ENCODE results near the gene SYP.

DNA sequence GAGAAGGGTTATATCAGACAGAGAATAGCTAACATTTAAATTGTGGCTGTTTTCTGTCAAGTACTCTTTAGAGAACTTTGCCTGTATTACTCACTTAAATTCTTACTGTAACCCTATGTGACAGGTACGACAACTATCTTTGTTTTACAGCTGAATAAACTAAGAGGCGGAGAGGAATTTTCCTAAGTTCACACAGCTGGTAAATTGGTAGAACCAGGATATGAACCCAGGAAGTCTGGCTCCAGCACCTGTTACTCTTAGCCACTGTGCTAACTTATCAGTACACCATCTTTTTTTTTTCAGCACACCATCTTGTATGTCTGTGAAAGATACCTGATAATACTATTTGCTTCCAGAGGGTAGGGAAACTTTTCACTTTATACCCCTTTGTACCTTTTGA, 2.0 kb upstream of the SYP start:
- TF ChIP-seq, protein P1, sequence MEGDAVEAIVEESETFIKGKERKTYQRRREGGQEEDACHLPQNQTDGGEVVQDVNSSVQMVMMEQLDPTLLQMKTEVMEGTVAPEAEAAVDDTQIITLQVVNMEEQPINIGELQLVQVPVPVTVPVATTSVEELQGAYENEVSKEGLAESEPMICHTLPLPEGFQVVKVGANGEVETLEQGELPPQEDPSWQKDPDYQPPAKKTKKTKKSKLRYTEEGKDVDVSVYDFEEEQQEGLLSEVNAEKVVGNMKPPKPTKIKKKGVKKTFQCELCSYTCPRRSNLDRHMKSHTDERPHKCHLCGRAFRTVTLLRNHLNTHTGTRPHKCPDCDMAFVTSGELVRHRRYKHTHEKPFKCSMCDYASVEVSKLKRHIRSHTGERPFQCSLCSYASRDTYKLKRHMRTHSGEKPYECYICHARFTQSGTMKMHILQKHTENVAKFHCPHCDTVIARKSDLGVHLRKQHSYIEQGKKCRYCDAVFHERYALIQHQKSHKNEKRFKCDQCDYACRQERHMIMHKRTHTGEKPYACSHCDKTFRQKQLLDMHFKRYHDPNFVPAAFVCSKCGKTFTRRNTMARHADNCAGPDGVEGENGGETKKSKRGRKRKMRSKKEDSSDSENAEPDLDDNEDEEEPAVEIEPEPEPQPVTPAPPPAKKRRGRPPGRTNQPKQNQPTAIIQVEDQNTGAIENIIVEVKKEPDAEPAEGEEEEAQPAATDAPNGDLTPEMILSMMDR (tag by site-specific recombination; IDR thresholded peaks at IDR 0.05) = no peak
- TF ChIP-seq ZNF433 (tag by site-specific recombination; IDR thresholded peaks at IDR 0.05; ENCODE audit: low read depth) (no peak), SP2 (tag by site-specific recombination; IDR thresholded peaks at IDR 0.05) (no peak), ZBTB8A (tag by site-specific recombination; IDR thresholded peaks at IDR 0.05) (no peak)
- TF ChIP-seq, protein P2, sequence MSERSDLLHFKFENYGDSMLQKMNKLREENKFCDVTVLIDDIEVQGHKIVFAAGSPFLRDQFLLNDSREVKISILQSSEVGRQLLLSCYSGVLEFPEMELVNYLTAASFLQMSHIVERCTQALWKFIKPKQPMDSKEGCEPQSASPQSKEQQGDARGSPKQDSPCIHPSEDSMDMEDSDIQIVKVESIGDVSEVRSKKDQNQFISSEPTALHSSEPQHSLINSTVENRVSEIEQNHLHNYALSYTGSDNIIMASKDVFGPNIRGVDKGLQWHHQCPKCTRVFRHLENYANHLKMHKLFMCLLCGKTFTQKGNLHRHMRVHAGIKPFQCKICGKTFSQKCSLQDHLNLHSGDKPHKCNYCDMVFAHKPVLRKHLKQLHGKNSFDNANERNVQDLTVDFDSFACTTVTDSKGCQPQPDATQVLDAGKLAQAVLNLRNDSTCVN (tag by site-specific recombination; optimal IDR thresholded peaks at IDR 0.05) = no peak
- TF ChIP-seq, protein P3, sequence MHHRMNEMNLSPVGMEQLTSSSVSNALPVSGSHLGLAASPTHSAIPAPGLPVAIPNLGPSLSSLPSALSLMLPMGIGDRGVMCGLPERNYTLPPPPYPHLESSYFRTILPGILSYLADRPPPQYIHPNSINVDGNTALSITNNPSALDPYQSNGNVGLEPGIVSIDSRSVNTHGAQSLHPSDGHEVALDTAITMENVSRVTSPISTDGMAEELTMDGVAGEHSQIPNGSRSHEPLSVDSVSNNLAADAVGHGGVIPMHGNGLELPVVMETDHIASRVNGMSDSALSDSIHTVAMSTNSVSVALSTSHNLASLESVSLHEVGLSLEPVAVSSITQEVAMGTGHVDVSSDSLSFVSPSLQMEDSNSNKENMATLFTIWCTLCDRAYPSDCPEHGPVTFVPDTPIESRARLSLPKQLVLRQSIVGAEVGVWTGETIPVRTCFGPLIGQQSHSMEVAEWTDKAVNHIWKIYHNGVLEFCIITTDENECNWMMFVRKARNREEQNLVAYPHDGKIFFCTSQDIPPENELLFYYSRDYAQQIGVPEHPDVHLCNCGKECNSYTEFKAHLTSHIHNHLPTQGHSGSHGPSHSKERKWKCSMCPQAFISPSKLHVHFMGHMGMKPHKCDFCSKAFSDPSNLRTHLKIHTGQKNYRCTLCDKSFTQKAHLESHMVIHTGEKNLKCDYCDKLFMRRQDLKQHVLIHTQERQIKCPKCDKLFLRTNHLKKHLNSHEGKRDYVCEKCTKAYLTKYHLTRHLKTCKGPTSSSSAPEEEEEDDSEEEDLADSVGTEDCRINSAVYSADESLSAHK (tag by site-specific recombination; IDR thresholded peaks at IDR 0.05) = no peak
